Astrocyte of the hippocampus (primary cell): ENCODE measurements around the gene GAN.

Experiments used
- DNase-seq: peaks from one replicate; pipeline ENCODE4 v3.0.0; 2011; ENCODE audit warnings: low read depth, low spot score

The GAN gene

GRCh38 chr16:81353895-81354294 lies 39.1 kb downstream of the GAN start:
- DNase-seq, result no peak

DNA sequence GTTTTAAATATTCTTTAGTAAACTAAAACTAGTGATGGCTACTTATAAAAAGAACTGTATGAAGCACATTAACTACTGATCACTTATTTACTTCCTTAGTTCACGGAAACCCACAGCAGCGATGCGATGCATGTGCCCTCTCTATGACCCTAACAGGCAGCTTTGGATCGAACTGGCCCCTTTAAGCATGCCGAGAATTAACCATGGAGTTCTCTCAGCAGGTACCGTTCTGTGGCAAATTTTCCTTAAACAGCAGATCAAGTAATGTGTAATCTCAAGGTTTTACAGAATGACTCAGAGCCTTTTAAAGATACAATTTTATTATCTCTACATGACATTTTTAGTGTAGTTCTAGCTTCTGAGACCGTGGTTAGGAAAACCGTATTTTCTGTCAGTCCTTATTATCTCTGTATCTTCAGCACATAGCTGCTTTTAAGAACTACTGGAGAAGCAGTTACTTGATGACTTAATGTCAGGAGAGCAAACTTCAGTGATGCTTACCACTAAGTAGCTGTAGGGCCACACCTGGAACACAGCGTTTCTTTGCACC lies 43.0 kb downstream of the GAN start:
- no peak for DNase-seq

DNA sequence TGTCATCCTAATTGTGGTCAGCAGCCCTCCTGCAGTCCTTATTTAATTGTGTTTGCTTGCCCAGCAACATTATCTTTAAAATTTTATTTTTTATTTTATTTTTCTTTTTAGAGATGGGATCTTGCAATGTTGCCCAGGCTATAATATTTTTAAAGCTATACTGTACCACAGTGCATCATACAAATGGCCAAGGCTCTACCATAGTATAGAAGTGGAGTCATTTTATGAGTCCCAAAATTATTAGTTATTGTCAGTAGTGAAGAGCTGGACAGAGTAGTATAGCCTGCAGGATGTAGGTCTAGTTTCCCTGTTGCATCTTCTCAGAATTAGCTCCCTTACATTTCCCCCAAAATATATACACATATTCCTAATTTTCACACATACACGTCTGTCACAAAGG lies 44.1 kb downstream of the GAN start:
- no peak for DNase-seq

DNA sequence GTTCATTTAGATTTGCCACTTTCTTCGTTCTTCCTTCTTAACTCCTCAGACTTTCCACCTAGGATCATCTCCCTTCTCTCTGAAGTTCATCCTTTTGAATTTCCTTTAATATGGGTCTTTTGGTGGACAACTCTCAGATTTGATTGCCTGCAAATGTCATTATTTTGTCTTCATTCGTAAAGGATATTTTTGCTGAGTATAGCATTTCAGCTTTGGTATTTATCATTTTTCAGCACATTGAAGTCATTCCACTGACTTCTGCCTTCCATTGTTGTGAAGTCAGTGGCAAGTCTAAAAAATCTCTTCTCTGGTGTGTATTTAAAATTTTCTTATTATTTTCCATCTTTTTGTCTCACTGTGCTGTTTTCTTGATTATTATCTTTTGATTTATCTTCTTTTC lies 45.4 kb downstream of the GAN start:
- DNase-seq, result no peak

- DNase-seq, result no peak
Observed at GRCh38 chr16:81365731-81366130, 51.0 kb downstream of the GAN start.

GRCh38 chr16:81366316-81366932 lies 51.7 kb downstream of the GAN start:
- DNase-seq, result peak; percentile 73

DNA sequence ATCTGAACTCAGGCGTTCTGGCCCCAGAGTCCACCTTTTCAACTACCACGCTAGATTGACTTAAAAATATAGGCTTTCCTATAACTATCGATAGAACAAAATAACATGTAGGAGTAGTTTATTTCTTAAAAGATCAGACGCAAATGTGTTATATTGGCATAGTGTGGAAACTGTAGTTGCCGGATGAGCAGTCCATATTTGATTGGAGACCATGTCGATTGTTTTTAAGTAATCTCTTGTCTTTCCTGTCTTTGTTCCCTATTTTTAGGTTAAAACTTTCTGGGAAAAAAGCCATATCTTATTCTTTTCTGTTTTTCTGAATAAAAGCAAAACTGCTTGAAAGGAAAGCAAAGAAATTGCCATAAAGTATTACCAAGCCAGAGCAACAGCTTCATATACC lies 53.1 kb downstream of the GAN start:
- DNase-seq, result no peak

DNA sequence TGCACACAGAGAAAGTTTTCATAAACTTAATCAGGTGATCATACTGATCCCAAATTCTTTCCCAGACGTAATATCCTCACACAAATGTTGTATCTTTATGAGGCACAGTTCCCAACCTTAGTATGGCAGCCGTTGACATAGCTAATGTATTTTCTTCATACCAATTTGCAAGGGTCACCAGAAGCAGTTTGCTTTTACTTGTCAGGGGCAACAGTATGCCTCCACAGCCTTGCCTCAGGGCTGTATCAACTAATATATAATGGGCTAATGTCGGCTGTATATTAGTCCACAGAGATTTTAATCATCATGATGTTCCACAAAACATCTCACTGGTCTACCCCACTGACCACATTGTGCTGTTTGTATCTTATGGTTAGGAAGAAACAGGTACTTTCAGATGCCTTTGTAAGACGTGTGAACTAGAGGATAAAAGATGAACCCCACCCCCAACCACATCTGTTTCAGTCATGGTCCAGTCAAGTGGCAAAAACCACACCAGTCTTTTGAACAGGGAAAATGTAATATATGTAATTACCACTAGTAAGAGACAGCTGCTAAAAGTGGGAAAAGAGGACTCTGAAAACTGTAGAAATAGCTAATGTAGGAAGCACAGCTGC lies 55.2 kb downstream of the GAN start:
- DNase-seq, result no peak

- DNase-seq, result no peak
Observed at GRCh38 chr16:81371106-81371505, 56.3 kb downstream of the GAN start.

DNA sequence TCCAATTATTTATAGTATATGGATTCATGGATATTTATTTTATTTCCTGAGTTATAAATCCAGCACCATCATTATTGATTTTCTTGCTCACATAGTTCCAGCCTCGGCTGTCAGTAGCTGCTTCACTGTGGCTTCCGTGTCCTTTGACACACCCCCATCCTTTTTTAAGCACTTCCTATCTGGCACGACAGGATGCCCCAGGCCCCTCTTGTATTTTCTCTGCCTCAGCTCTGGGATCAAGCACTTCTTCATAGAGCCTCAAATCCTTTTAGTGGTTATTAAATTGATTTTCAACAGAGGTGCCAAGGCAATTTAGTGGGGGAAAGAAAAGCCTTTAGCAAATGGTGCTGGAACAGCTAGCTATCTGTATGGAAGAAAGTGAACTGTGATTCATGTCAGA lies 59.8 kb downstream of the GAN start:
- no peak for DNase-seq

DNA sequence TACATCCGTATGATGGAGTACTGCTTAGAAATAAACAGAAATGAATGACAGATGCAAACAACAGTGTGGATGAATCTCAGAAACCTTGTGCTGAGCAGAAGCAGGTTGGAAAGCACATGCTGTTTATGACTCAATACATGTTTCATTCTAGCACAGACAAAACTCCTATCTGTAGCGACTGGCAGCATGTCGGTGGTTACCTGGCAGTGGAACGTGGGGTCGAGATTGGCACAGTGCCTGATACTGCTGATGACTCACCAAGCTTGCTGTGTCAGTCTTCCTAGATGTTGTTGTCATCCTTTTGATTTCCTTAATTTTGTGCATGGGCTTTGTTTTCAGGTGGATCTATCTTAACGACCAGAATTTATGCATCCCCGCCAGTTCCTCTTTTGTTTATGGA lies 62.1 kb downstream of the GAN start:
- peak; percentile 61 for DNase-seq

DNA sequence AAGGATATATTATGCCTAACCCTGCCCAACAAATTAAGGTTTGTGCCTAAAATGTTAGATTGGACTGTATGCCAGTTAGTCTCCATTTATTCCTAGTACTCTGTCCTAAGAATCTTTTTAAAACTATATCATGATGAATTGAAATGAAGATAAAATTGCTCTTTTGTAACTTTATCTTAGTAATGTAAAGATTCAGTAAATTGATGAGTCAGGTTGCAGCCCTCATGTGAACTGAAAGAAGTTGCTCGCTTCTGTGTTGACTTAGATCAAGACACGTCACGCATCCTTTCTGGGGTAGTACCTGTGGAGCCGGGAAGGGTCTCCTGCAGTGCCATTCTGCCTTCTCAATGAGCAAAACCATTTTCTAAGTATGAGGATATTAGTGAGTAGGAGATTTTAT lies 63.3 kb downstream of the GAN start:
- DNase-seq, result no peak

DNA sequence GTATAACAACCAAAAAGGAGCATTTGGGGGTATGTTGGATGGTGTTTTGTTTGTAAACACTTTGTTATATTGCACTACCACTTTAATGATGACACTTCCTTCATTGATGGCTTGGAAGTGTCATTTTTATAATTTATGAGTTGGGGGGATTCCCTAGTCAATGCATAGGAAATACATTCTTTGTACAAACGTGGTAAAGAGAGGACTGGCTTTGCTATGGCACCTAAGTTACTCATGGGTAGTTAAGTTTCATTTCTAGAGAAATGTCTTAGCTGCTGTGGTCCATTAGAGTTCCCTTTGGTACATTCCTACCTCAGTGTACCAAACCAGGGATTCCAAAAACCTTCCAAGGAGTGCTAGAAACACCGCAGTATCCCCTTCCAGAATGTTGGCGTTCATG lies 66.2 kb downstream of the GAN start:
- no peak for DNase-seq

DNA sequence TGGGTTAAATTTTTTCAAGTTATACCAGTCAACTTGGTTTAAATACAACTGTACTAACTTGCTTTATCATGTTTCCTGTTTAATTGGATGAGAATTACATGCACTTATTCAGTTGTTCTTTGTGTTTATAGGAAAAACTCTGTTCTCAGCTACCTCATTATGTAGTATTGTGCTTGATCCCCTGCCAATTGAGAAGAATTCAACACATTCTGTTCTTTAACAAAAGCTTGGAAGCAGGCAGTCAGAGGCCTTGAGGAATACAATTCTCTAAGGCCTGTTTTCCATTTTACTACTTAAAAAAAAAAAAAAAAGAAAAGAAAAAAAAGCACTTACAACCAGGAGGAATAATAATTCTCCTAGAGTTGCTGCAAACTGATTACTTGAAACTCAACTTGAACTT lies 69.2 kb downstream of the GAN start:
- peak; percentile 93 for DNase-seq

DNA sequence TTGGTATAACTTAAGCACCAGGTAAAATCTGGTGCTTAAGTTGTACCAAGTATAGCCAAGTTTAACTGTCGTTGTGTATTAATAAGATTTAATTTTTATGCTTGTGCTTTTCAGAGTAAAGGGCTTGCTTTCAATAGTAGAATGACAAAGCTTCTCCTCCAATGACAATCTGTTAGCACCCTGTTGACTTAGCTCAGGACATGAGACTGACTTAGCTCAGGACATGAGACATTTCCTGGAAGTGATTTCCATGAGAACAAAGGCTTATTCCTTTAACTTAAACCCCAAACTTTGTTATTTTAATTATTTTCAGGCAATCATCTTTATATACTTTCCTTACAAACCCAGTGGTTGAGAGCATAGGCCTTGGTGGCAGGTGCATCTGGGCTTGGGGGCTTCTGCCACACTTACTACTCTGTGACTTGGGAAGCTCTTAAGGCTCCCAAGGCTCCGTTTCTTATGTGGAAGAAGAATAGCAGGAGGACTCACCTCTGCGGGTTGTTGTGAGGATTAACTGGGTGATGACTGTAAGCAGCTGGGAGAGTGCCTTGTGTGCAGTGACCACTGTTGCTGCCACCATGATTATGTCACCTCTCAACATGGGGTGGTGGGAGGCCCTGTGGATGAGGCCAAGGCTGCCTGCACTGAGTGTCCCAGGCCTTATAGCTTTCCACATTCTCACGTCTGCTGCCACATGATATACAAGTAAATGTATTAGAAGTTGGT lies 70.4 kb downstream of the GAN start:
- DNase-seq, result no peak

DNA sequence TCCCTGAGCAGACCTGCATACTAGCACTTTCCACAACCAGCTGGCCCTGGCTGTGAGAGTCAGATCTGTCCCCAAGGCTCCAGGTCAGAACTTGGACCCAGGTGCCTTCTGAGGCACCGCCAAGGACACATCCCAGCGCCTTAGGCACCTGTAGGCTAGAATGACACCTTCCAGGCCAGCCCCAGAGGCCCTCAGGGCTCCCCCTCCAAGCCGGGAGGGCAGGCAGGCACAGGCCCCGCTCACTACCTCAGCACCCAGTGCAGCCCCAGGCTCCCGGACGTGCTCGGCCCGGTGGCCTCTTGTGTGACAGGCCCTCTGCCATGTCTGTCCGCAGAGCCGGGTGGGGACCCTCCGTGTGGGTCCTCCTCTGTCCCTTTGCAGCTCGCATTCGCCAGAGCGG lies 73.6 kb downstream of the GAN start:
- no peak for DNase-seq

DNA sequence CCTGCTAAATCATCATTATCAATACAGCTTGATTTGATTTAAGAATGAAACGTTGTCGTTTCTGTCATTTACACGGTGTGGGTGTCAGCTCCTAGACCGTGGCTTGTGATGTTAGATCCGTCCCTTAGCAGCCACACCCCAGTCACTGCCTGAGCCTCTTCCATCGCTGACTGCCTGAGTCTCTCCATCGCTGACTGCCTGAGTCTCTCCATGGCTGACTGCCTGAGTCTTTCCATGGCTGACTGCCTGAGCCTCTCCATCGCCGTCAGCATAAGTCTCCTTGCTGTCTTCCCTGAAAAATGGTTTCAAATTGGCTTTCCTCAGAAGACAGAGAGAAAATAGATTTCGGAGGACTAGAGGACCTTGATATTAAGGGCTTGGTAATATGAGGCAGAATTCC lies 76.1 kb downstream of the GAN start:
- no peak for DNase-seq

GRCh38 chr16:81392011-81392410 lies 77.2 kb downstream of the GAN start:
- DNase-seq, result no peak

DNA sequence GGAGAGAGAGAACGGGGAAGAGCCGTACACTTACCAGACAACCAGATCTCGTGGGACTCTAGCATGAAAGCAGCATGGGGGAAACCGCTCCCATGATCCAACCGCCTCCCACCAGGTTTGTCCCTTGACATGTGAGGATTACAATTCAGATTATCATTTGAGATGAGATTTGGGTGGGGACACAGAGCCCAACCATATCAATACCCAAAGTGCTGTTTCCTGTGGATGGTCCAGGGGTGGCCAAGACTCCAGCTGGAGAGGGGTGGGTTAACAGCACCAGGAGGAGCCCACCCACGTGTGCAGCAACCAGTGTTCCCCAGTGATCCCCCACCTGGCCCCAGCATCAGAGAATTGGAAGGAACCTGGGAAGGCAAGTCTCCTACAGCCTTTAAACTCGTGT lies 79.7 kb downstream of the GAN start:
- DNase-seq, result no peak

DNA sequence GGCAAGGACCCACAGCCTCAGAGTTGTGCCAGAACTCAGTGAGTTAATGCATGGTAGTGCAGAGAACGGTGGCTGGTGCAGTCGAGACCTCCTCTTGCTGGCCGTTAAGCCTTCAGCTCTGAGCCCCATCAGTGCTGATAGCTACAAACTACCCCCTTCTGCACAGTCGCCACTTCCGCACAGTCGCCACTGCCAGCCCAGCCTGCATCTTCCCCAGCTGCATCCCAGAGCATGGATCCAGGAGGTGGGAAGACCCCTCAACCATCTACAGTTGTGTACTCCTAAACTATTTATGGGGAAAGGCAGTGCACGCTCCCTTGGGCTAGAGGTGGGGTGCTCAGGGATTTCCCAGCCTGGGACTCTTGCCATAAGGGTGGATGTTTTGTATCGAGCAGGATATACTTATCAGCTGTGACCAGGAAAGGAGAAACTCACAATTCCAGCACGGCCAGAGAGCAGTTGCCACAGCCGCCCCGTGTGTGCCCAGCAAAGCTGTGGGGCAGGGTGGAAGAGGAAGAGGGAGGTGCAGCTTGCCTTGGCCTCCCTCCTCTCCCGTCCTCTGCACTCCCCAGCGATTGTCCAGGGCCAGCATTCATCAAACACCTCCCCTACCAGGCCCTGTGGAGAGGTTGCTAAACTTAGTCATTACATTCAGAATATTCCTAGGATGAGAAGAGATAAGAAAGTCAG lies 80.3 kb downstream of the GAN start:
- no peak for DNase-seq

DNA sequence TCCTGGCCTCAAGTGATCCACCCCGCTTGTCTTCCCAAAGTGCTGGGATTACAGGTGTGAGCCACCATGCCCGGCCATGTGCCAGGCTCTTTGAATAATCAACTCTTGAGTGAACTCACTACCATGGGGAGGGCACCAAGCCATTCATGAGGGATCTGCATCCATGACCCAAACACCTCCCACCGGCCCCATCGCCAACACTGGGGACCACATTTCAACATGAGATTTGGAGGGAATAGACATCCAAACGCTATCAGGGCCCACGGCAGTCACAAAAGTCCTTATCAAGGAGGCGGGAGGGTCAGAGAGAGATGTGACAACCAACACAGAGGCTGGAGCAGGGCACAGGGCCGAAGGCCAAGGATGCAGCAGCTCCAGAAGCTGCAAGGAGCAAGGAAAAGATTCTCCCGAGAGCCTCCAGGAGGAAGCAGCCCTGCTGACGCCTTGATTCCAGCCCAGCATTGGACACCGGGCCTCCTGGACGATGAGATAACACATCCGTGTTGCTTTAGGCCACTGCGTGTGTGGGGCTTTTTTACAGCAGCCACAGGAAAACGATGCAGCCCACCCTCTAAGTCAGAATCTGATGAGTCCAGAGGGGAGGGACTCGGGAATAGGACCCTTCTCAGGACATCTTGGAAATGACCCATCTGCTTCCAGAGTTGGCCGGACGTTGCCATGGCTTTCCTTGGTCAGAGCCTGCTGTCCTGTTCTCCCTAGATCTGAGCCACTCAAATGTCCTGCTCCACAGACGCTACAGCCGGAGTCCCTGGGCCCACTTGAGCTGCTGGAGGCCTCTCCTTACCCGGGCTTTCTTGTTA lies 82.5 kb downstream of the GAN start:
- no peak for DNase-seq
